Kidney epithelial cell (primary cell): Measurements from ENCODE around the gene EFL1. TPM values are rescaled to one million over a fixed set of nuclear protein-coding genes. Genes with fewer than 3 reads are reported as not detected.

Experiments used
- DNase-seq: peaks from one replicate; pipeline ENCODE4 v3.0.0-alpha.2; 2010; ENCODE audit warnings: low read depth
- H3K27me3 ChIP-seq: 2 replicates; pipeline ENCODE4 v1.6.0; 2011; ENCODE audit warnings: low read length; ENCODE audit not compliant: control insufficient read depth, insufficient read depth
- H3K36me3 ChIP-seq: 2 replicates; pipeline ENCODE4 v1.5.1; 2011; ENCODE audit warnings: low read length; ENCODE audit not compliant: control insufficient read depth, insufficient read depth
- H3K4me3 ChIP-seq: 2 replicates; pipeline ENCODE4 v1.5.1; 2011; ENCODE audit warnings: low read depth, mild to moderate bottlenecking, control low read depth, low read length
- total RNA-seq: library from RNA; depleted of rRNA; stranded (reverse); fragments of >200 nt; gene quantifications from 2 replicates; pipeline ENCODE4 v1.2.3, GENCODE V29; 2015
- TF ChIP-seq, protein P1 (sequence below): IDR thresholded peaks from 2 replicates; pipeline ENCODE4 v1.5.1; 2011; ENCODE audit warnings: mild to moderate bottlenecking, moderate library complexity, low read length, control low read depth, inconsistent platforms; ENCODE audit not compliant: insufficient read depth, poor library complexity, severe bottlenecking

The EFL1 gene
- total RNA-seq, 1 donor from 2014 or later = 21.8 TPM

DNA sequence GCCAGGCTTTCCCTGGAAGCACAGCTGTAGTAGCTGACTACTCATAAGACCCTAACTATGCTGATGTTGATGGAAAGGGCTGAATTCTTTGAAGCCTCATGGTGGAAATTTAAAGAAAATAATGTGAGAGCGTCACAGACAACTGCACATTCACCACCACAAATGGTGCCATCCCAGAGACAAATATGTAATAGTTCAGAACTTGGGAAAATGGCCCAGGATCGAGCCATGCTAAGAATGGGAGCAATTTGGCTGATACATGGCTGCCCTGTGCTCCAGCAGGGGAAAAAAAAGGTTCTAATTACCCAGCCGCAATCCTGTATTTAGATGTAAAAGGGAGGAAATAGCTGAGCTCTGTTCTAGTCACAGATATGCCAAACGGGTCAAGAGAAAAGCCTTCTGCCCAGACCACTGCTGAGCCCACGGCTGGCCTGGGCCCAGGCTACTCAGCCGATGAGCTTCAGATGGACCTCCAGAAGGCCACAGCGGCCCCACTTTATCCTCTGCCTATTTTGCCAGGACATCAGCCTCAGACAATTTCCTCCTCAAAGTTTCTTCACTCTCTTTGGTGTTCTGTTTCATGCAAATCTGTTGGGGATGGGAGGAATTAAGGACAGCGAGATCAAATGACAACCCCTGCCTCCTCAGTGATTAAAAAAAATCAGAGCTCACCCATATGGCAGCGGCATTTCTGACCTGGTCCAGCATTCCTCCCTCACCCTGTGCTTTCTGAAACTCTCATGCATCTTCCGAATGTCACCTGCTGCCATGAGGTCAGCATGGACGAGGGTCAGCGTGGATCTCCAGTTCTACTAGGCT is 162.2 kb downstream of the EFL1 start:
- TF ChIP-seq, protein P1, sequence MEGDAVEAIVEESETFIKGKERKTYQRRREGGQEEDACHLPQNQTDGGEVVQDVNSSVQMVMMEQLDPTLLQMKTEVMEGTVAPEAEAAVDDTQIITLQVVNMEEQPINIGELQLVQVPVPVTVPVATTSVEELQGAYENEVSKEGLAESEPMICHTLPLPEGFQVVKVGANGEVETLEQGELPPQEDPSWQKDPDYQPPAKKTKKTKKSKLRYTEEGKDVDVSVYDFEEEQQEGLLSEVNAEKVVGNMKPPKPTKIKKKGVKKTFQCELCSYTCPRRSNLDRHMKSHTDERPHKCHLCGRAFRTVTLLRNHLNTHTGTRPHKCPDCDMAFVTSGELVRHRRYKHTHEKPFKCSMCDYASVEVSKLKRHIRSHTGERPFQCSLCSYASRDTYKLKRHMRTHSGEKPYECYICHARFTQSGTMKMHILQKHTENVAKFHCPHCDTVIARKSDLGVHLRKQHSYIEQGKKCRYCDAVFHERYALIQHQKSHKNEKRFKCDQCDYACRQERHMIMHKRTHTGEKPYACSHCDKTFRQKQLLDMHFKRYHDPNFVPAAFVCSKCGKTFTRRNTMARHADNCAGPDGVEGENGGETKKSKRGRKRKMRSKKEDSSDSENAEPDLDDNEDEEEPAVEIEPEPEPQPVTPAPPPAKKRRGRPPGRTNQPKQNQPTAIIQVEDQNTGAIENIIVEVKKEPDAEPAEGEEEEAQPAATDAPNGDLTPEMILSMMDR = no peak
- H3K4me3 ChIP-seq = no peak overlapping the region
- no peaks in the 10 kb centered on the region for H3K27me3 ChIP-seq
- H3K36me3 ChIP-seq = no peaks in the 10 kb centered on the region
- no peak for DNase-seq

DNA sequence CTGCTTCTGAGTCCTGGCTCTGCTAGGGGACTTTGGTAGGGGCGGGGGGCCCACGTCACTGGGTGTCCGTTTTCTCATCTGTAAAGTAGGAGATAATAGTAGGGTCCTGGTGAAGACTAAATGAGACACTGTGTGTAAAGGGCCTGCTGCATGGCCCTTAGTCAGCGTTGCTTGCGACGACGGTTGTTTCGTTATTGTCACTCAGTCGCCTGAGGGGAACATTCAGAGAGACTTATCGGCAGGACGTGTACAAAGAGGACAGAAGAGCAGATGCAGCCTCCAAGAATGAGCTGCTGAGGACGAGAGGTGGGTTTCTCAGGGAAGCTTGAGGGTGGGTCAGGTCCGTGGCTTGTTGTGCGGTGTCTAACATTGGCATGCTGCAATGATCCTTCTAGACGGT is 163.9 kb downstream of the EFL1 start:
- no peak for DNase-seq
- Histone ChIP-seq H3K4me3 (no peak overlapping the region), H3K36me3 (no peaks in the 10 kb centered on the region), H3K27me3 (no peaks in the 10 kb centered on the region)
- TF ChIP-seq, protein P1 = no peak

DNA sequence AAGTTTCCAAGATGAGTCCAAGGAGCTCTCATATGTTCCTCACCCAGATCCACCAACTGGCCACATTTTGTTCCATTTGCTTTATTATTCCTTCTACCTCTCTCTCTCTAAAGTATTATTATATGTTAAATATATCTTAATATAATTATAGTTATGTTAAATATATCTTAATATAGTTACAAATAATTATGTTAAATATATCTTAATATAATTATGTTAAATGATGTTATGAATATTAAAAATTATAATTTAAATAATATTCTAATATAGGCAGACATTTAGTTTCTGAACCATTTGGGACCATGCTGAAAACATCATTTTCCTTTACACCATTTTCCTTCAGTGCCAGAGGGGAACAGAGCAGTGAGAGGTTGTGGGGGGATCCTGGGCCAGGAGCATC is 166.7 kb downstream of the EFL1 start:
- TF ChIP-seq, protein P1 = no peak
- Histone ChIP-seq H3K36me3 (no peaks in the 10 kb centered on the region), H3K27me3 (no peaks in the 10 kb centered on the region), H3K4me3 (no peak overlapping the region)
- no peak for DNase-seq

DNA sequence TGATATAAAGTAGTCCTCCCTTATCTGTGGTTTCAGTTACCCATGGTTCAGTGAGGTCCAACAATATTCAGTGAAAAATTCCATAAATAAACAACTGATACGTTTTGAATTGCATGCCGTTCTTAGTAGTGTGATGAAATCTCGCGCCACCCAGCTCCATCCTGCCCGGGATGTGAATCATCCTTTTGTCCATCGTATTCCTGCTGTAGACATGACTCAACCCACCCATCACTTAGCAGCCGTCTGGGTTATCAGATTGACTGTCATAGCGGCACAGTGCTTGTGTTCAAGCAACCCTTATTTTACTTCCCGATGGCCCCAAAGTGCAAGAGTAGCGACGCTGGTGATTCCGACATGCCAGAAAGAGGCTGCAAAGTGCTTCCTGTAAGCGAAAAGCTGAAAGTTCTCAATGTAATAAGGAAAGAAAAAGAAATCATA is 168.7 kb downstream of the EFL1 start:
- H3K27me3 ChIP-seq = no peaks in the 10 kb centered on the region
- peak; percentile 47 for DNase-seq
- H3K4me3 ChIP-seq = no peak overlapping the region

DNA sequence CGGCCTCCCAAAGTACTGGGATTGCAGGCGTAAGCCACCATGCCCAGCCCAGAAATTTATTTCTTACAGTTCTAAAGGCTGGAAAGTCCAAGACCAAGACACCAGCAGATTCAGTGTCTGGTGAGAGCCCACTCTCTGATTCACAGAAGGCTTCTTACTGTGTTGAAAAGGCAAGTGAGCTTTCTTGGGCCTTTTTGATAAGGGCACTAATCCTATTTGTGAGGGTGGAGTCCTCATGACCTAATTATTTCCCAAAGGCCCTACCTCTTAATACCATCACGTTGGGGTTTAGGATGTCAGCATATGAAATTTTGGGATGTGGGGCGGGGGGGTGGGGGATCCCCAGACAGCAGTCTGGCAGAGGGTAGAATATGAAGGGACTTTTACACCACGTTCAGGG is 169.2 kb downstream of the EFL1 start:
- no peak for DNase-seq
- Histone ChIP-seq H3K36me3 (no peaks in the 10 kb centered on the region), H3K4me3 (no peak overlapping the region), H3K27me3 (no peaks in the 10 kb centered on the region)
- TF ChIP-seq, protein P1 = no peak

More for the DNA sequence above, 168.7 kb downstream of the EFL1 start:
- H3K36me3 ChIP-seq = no peaks in the 10 kb centered on the region
- TF ChIP-seq, protein P1 = no peak
